Calu3 (cell line): ENCODE measurements around the gene YARS1. TPM values are rescaled to one million over a fixed set of nuclear protein-coding genes. Genes with fewer than 3 reads are reported as not detected.

Experiments used
- BruUV-seq: library from RNA; stranded (reverse); fragments of 400-500 nt; replicated peaks from 2 replicates; lab custom pipeline; 2021; lab: Mats Ljungman, UMichigan
- CTCF ChIA-PET: fragments of 300-600 bp; sonication (Branson Sonifier 250); formaldehyde crosslinking; loops from one replicate; lab custom pipeline; 2022; ENCODE audit warnings: antibody characterized with exemption; lab: Charles Lee
- DNase-seq: peaks from one replicate; pipeline ENCODE4 v3.0.0; 2022
- H3K27ac Mint-ChIP-seq: one replicate; pipeline ENCODE4 v1.8.0; 2022; ENCODE audit warnings: mixed read lengths; ENCODE audit not compliant: unreplicated experiment
- H3K27me3 Mint-ChIP-seq: one replicate; pipeline ENCODE4 v1.8.0; 2022; ENCODE audit warnings: mixed read lengths; ENCODE audit not compliant: unreplicated experiment
- H3K36me3 Mint-ChIP-seq: one replicate; pipeline ENCODE4 v1.8.0; 2022; ENCODE audit warnings: mild to moderate bottlenecking, moderate library complexity, mixed read lengths; ENCODE audit not compliant: insufficient read depth, unreplicated experiment
- H3K4me1 Mint-ChIP-seq: one replicate; pipeline ENCODE4 v1.8.0; 2022; ENCODE audit warnings: mild to moderate bottlenecking, low read depth, mixed read lengths; ENCODE audit not compliant: unreplicated experiment
- H3K4me3 Mint-ChIP-seq: one replicate; pipeline ENCODE4 v1.8.0; 2022; ENCODE audit warnings: mild to moderate bottlenecking, low read depth, moderate library complexity, mixed read lengths; ENCODE audit not compliant: unreplicated experiment
- H3K9me3 Mint-ChIP-seq: one replicate; pipeline ENCODE4 v1.8.0; 2022; ENCODE audit warnings: low read depth, mixed read lengths; ENCODE audit not compliant: unreplicated experiment
- intact Hi-C: fragments of 100-400 bp; cut with micrococcal nuclease; formaldehyde crosslinking; loops from one replicate; pipeline ENCODE4 v1.10.0; 2022; ENCODE audit not compliant: unreplicated experiment
- total RNA-seq: library from RNA; stranded (reverse); gene quantifications from 2 replicates; pipeline ENCODE4 v1.2.3, GENCODE V29; 2022
- TF ChIP-seq, protein P1 (sequence below): fragments of 200-600 bp; IDR thresholded peaks from one replicate; pipeline ENCODE4 v1.8.0; 2022; ENCODE audit warnings: antibody characterized with exemption; ENCODE audit not compliant: unreplicated experiment

YARS1 gene
- total RNA-seq, 1 experiment from 2014 or later: 188 TPM

DNA sequence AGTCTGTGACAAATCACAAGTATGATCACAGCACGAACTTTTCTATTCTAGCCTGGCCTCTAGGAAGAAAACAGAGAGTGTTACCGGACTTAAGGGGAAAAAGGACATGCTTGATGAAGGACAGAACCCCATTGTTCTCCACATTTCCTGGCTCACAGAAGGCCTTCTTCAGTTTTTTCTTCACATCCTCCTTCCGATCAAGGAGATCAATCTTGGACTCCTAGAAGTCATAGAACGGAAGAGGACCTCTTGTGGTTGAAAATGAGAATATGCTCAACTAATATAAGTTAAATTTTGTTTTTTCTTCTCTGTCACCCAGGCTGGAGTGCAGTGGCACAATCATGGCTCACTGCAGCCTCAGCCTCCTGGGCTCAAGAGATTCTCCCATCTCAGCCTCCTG lies 30.3 kb downstream of the YARS1 start:
- H3K27ac Mint-ChIP-seq: no peak overlapping the region
- peaks cover 80% of the 10 kb centered on the region for H3K36me3 Mint-ChIP-seq
- no peaks in the 10 kb centered on the region for H3K27me3 Mint-ChIP-seq
- CTCF ChIA-PET: no interaction called here
- H3K4me1 Mint-ChIP-seq: peaks cover 6% of the 10 kb centered on the region
- no peaks in the 10 kb centered on the region for H3K9me3 Mint-ChIP-seq
- intact Hi-C loops: loop anchor here (1.0 to 5.0 kb wide), 2 partner anchors 75 to 385 kb away; no protein-coding TSS in a partner anchor
- TF ChIP-seq, protein P1, sequence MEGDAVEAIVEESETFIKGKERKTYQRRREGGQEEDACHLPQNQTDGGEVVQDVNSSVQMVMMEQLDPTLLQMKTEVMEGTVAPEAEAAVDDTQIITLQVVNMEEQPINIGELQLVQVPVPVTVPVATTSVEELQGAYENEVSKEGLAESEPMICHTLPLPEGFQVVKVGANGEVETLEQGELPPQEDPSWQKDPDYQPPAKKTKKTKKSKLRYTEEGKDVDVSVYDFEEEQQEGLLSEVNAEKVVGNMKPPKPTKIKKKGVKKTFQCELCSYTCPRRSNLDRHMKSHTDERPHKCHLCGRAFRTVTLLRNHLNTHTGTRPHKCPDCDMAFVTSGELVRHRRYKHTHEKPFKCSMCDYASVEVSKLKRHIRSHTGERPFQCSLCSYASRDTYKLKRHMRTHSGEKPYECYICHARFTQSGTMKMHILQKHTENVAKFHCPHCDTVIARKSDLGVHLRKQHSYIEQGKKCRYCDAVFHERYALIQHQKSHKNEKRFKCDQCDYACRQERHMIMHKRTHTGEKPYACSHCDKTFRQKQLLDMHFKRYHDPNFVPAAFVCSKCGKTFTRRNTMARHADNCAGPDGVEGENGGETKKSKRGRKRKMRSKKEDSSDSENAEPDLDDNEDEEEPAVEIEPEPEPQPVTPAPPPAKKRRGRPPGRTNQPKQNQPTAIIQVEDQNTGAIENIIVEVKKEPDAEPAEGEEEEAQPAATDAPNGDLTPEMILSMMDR: peak; percentile 22
- H3K4me3 Mint-ChIP-seq: no peak overlapping the region
- no peak for DNase-seq
- no TSS peak for BruUV-seq

DNA sequence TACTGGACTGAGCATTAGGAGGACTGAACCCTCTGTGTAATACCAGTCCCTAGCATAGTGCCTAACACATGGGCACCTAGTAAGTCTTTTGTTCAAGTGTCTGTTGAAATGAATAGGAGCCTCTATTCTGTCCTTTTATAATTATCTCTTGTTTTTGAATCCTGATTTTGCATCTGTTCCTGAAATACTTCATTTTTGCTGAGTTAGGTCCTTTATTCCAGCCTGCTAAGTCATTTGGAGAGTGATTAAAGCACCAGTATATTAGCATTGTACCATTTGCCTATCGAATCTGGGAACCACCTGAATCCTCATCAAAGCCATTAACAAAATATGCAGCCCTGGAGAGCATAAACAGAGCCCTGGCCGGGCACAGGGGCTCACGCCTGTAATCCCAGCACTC lies 32.3 kb downstream of the YARS1 start:
- Mint-ChIP-seq H3K4me1 (no peaks in the 10 kb centered on the region), H3K36me3 (peaks cover 81% of the 10 kb centered on the region), H3K9me3 (no peaks in the 10 kb centered on the region), H3K4me3 (no peak overlapping the region), H3K27me3 (no peaks in the 10 kb centered on the region), H3K27ac (no peak overlapping the region)
- TF ChIP-seq, protein P1: no peak
- CTCF ChIA-PET: no interaction called here
- intact Hi-C loops: loop anchor here (5.0 kb wide), 1 partner anchor 383 kb away; no protein-coding TSS in a partner anchor
- no peak for DNase-seq
- BruUV-seq: no TSS peak

DNA sequence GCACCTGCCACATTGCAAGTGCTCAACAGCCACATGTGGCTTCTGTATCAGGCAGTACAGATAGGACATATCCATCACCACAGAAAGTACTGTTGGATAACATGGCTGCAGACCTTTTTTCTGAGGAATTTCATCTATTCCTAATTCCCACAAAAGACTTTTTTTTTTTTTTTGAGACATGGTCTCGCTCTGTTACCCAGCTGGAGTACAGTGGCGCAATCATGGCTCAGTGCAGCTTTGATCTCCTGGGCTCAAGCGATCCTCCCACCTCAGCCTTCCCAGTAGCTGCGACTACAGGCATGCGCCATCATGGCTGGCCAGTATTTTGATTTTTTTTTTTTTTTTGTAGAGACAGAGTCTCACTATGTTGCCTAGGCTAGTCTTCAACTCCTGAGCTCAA lies 33.3 kb downstream of the YARS1 start:
- Mint-ChIP-seq H3K27ac (no peak overlapping the region), H3K9me3 (no peaks in the 10 kb centered on the region), H3K27me3 (no peaks in the 10 kb centered on the region), H3K4me1 (no peaks in the 10 kb centered on the region), H3K4me3 (no peak overlapping the region), H3K36me3 (peaks cover 88% of the 10 kb centered on the region)
- BruUV-seq: no TSS peak
- no peak for DNase-seq
- intact Hi-C loops: no loop called here
- TF ChIP-seq, protein P1: no peak
- CTCF ChIA-PET: no interaction called here

DNA sequence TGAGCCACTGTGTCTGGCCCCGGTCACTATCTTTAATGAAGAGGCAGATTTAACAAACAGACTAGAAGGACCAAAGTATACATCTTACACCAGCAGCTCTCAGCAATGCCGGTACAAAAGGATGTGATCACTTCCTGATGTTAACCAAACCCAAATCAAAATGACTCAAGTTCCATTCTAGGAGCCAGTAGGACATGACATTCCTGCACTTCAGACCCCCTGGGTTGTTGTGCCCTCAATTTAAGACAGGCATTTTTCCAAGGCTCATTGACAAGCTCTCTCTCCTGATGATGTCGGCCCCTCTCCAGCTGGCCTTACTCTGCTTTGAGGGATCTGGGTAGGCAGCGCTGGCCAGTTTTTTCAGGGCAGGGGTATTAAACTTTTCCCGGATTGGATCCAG lies 35.1 kb downstream of the YARS1 start:
- DNase-seq: no peak
- TF ChIP-seq, protein P1: no peak
- no TSS peak for BruUV-seq
- Mint-ChIP-seq H3K4me1 (no peaks in the 10 kb centered on the region), H3K27ac (no peak overlapping the region), H3K4me3 (no peak overlapping the region), H3K9me3 (no peaks in the 10 kb centered on the region), H3K27me3 (no peaks in the 10 kb centered on the region), H3K36me3 (peaks cover 92% of the 10 kb centered on the region)
- CTCF ChIA-PET: no interaction called here
- intact Hi-C loops: no loop called here
